DMS153 (cell line): ENCODE data around the gene EGLN2.
A peak's percentile ranks its signal among the peaks of the same experiment; 100 is the strongest.
"Not testable (repeated sequence)": the region's sequence is repeated elsewhere in the genome, so short reads cannot be mapped to it uniquely, and the experiment has no call there.

Experiments used
- DNase-seq: peaks from one replicate; lab custom pipeline; 2025; lab: John Stamatoyannopoulos, UW

EGLN2 gene

GRCh38 chr19:40776932-40777644 lies 21.9 kb upstream of the EGLN2 start:
- peak; percentile 92 for DNase-seq

- no peak for DNase-seq
Measured at GRCh38 chr19:40777645-40777936, 21.4 kb upstream of the EGLN2 start.

GRCh38 chr19:40777937-40778705 lies 20.9 kb upstream of the EGLN2 start, which contains the start of gene RAB4B:
TSS of gene RAB4B (plus strand) at chr19:40778247. CDS start at chr19:40778376, 129 bp downstream.
- peak; percentile 100 for DNase-seq

- no peak for DNase-seq
Measured at GRCh38 chr19:40778706-40779284, 20.2 kb upstream of the EGLN2 start.

- no peak for DNase-seq
Measured at GRCh38 chr19:40780582-40780981, 18.4 kb upstream of the EGLN2 start.

GRCh38 chr19:40781140-40781539 lies 17.9 kb upstream of the EGLN2 start:
- no peak for DNase-seq

- no peak for DNase-seq
Measured at GRCh38 chr19:40783711-40784110, 15.3 kb upstream of the EGLN2 start.

GRCh38 chr19:40784146-40784545 lies 14.8 kb upstream of the EGLN2 start:
- DNase-seq, result not testable (repeated sequence)

GRCh38 chr19:40785526-40785925 lies 13.5 kb upstream of the EGLN2 start:
- no peak for DNase-seq

GRCh38 chr19:40786060-40787037 lies 12.6 kb upstream of the EGLN2 start:
- DNase-seq, result no peak

GRCh38 chr19:40791349-40791748 lies 7.6 kb upstream of the EGLN2 start:
- DNase-seq, result no peak

GRCh38 chr19:40791996-40792395 lies 7.0 kb upstream of the EGLN2 start:
- DNase-seq, result no peak

- no peak for DNase-seq
Measured at GRCh38 chr19:40797166-40797962, 1.6 kb upstream of the EGLN2 start.

- peak; percentile 58 for DNase-seq
Measured at GRCh38 chr19:40797963-40798682, 868 bp upstream of the EGLN2 start.

GRCh38 chr19:40799558-40800338 lies 757 bp downstream of the EGLN2 start:
- DNase-seq, result no peak

- DNase-seq, result no peak
Measured at GRCh38 chr19:40800339-40800996, 1.5 kb downstream of the EGLN2 start.

- DNase-seq, result no peak
Measured at GRCh38 chr19:40800997-40801377, 2.0 kb downstream of the EGLN2 start.

- no peak for DNase-seq
Measured at GRCh38 chr19:40801426-40802299, 2.7 kb downstream of the EGLN2 start.
